Activated CD8-positive, alpha-beta T cell treated with anti-CD3 and anti-CD28 coated beads for 36 hours (primary cell): Measurements from ENCODE around the gene VWA5B2. TPM values are rescaled to one million over a fixed set of nuclear protein-coding genes. Genes with fewer than 3 reads are reported as not detected.

Experiments
- ATAC-seq: fragments of 200-7000 bp; cut with Tn5 transposase; one replicate; pipeline ENCODE4 v1.10.0; 2021; ENCODE audit warnings: mild to moderate bottlenecking, moderate library complexity
- CTCF ChIA-PET: fragments of 350-600 bp; sonication (Branson Sonifier 250); formaldehyde crosslinking; loops from one replicate; lab custom pipeline; 2021; ENCODE audit warnings: antibody characterized with exemption; lab: Charles Lee
- POLR2A ChIA-PET: fragments of 350-600 bp; sonication (Branson Sonifier 250); formaldehyde crosslinking; loops from one replicate; lab custom pipeline; 2021; ENCODE audit warnings: antibody characterized with exemption; lab: Charles Lee
- DNase-seq: peaks from one replicate; pipeline ENCODE4 v3.0.0-alpha.2; 2020
- H3K27ac Mint-ChIP-seq: one replicate; pipeline ENCODE4 v1.8.0; 2021; ENCODE audit warnings: mild to moderate bottlenecking, mixed read lengths
- H3K27me3 Mint-ChIP-seq: one replicate; pipeline ENCODE4 v1.8.0; 2021; ENCODE audit warnings: mixed read lengths
- H3K36me3 Mint-ChIP-seq: one replicate; pipeline ENCODE4 v1.8.0; 2021; ENCODE audit warnings: low read depth, mixed read lengths
- H3K4me1 Mint-ChIP-seq: one replicate; pipeline ENCODE4 v1.8.0; 2021; ENCODE audit warnings: low read depth, mixed read lengths
- H3K4me3 Mint-ChIP-seq: one replicate; pipeline ENCODE4 v1.8.0; 2021; ENCODE audit warnings: mild to moderate bottlenecking, moderate library complexity, mixed read lengths
- H3K9me3 Mint-ChIP-seq: one replicate; pipeline ENCODE4 v1.8.0; 2021; ENCODE audit warnings: mixed read lengths
- CTCF ChIP-seq: fragments of 200-600 bp; IDR thresholded peaks from one replicate; pipeline ENCODE4 v1.8.0; 2022; ENCODE audit warnings: antibody characterized with exemption, mild to moderate bottlenecking
- intact Hi-C: fragments of 100-400 bp; cut with micrococcal nuclease; formaldehyde crosslinking; loops from one replicate; pipeline ENCODE4 v1.10.0; 2022
- total RNA-seq, 2 experiments: library from RNA; stranded (reverse); gene quantifications; one replicate each; pipeline ENCODE4 v1.2.3, GENCODE V29; 2021

VWA5B2 gene
- total RNA-seq, 2 experiments from 2014 or later: not detected

- CTCF ChIA-PET: interaction anchor here (0.9 to 2.8 kb wide), 2 partner anchors 8 to 14 kb away, joined by 3 to 30 read pairs; partner anchors contain the start of gene EEF1AKMT4
- H3K4me3 Mint-ChIP-seq: no peak overlapping the region
- intact Hi-C loops: no loop called here
- peaks cover 19% of the 10 kb centered on the region for H3K27me3 Mint-ChIP-seq
- no peak for ATAC-seq
- H3K36me3 Mint-ChIP-seq: no peaks in the 10 kb centered on the region
- no peak for TF ChIP-seq CTCF
- no peak for DNase-seq
- peaks cover 4% of the 10 kb centered on the region for H3K4me1 Mint-ChIP-seq
- no peak overlapping the region for H3K27ac Mint-ChIP-seq
- POLR2A ChIA-PET: interaction anchor here (1.5 kb wide), 1 partner anchor 20 kb away, joined by 6 read pairs; no protein-coding TSS in a partner anchor
- H3K9me3 Mint-ChIP-seq: no peaks in the 10 kb centered on the region
Measured at GRCh38 chr3:184236033-184236410, 6.6 kb downstream of the VWA5B2 start.

DNA sequence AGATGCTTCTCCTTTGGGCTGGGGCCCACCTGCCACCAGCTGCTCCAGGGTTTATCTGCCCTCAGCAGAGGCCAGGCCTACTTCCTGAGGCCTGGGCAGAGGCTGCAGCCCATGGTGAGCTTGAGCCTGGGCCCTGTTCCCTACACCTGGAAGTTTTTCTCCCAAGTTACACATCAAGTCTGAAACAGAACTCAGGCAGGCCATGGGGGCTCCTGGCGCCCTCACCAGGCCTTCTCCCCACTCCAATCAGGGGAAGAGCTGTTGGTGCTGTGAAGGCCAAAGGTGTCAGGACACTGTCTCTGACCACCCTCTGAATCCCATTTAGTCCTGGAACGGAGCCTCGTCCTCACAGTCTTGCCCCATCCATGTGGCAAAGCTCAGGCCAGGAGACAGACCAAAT is 7.3 kb downstream of the VWA5B2 start:
- Mint-ChIP-seq H3K27me3 (peaks cover 13% of the 10 kb centered on the region), H3K36me3 (no peaks in the 10 kb centered on the region), H3K4me1 (no peaks in the 10 kb centered on the region), H3K27ac (no peak overlapping the region), H3K9me3 (no peaks in the 10 kb centered on the region), H3K4me3 (no peak overlapping the region)
- ATAC-seq: no peak
- intact Hi-C loops: no loop called here
- CTCF ChIA-PET: interaction anchor here (0.9 to 2.8 kb wide), 2 partner anchors 9 to 13 kb away, joined by 3 to 30 read pairs; partner anchors contain the start of gene EEF1AKMT4
- TF ChIP-seq CTCF: no peak
- POLR2A ChIA-PET: interaction anchor here (0.6 to 2.1 kb wide), 4 partner anchors 10 to 121 kb away, joined by 3 to 6 read pairs (median 4); partner anchors contain the start of gene EEF1AKMT4
- DNase-seq: no peak

GRCh38 chr3:184237211-184237610 is 7.8 kb downstream of the VWA5B2 start:
- no peak for TF ChIP-seq CTCF
- Mint-ChIP-seq H3K4me3 (no peak overlapping the region), H3K9me3 (no peaks in the 10 kb centered on the region), H3K36me3 (no peaks in the 10 kb centered on the region), H3K27me3 (peaks cover 8% of the 10 kb centered on the region), H3K4me1 (no peaks in the 10 kb centered on the region), H3K27ac (no peak overlapping the region)
- DNase-seq (no peak), ATAC-seq (no peak)
- intact Hi-C loops: no loop called here
- POLR2A ChIA-PET: interaction anchor here (0.6 to 2.1 kb wide), 4 partner anchors 10 to 122 kb away, joined by 3 to 6 read pairs (median 4); partner anchors contain the start of gene EEF1AKMT4
- CTCF ChIA-PET: interaction anchor here (2.4 to 2.8 kb wide), 2 partner anchors 9 to 13 kb away, joined by 12 to 30 read pairs; partner anchors contain the start of gene EEF1AKMT4

DNA sequence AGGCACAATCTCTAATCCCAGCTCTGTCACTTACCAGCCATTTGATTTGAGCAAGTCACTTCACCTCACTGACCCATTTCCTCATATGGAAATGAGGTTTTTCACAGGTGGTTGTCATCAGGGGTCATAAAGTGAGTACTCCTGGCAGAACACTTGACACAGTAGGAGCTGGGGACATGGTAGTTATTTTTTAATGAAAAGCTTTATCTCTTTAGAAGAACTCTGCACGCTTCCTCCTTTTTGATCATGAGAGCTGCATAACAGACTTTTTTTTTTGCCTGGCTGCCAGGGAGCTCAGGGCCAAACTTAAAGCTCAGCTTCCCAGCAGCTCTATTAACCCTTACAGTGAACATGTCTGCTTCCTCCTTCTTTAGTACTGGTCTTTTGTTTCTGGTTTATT is 8.4 kb downstream of the VWA5B2 start:
- ATAC-seq (no peak), DNase-seq (no peak)
- TF ChIP-seq CTCF: no peak
- H3K4me3 Mint-ChIP-seq: no peak overlapping the region
- no peaks in the 10 kb centered on the region for H3K4me1 Mint-ChIP-seq
- no peaks in the 10 kb centered on the region for H3K9me3 Mint-ChIP-seq
- intact Hi-C loops: no loop called here
- peaks cover 2% of the 10 kb centered on the region for H3K27me3 Mint-ChIP-seq
- H3K27ac Mint-ChIP-seq: no peak overlapping the region
- peaks cover 2% of the 10 kb centered on the region for H3K36me3 Mint-ChIP-seq
- CTCF ChIA-PET: interaction anchor here (2.4 to 2.8 kb wide), 2 partner anchors 10 to 12 kb away, joined by 12 to 30 read pairs; partner anchors contain the start of gene EEF1AKMT4
- POLR2A ChIA-PET: interaction anchor here (0.6 to 2.1 kb wide), 3 partner anchors 9 to 596 kb away, joined by 3 to 5 read pairs (median 4); partner anchors contain the start of gene EEF1AKMT4

DNA sequence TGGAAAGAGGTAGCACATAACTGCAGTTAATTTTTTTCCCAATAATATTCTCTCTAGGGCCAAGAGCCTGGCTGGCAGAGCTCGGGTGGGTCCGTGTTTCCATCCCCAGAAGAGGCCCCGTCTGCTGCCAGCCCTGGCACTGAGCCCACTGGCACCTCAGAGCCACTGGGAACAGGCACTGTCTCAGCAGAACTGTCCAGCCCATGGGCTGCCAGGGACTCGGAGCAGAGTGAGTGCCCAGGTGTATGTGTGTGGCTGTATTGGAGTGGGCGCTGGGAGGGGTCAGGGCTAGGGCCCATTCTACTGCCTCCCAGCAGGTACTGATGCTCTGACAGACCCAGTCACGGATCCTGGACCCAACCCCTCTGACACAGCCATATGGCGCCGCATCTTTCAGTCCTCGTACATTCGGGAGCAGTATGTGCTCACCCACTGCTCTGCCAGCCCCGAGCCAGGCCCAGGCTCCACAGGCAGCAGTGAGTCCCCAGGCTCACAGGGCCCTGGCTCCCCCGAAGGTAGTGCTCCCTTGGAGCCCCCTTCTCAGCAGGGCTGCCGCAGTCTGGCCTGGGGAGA is 8.9 kb downstream of the VWA5B2 start:
- Mint-ChIP-seq H3K27ac (no peak overlapping the region), H3K9me3 (no peaks in the 10 kb centered on the region), H3K27me3 (no peaks in the 10 kb centered on the region), H3K4me1 (no peaks in the 10 kb centered on the region), H3K4me3 (no peak overlapping the region), H3K36me3 (peaks cover 3% of the 10 kb centered on the region)
- intact Hi-C loops: no loop called here
- ChIA-PET CTCF (interaction anchor here (2.4 to 2.8 kb wide), 2 partner anchors 10 to 11 kb away, joined by 12 to 30 read pairs; partner anchors contain the start of gene EEF1AKMT4), POLR2A (interaction anchor here (0.6 to 2.1 kb wide), 2 partner anchors 11 to 597 kb away, joined by 3 to 5 read pairs; partner anchors contain the start of gene EEF1AKMT4)
- no peak for DNase-seq
- no peak for TF ChIP-seq CTCF
- no peak for ATAC-seq
